Urothelium cell line (cell line): Measurements from ENCODE around the gene FAM83G.
"Not testable (repeated sequence)": the region's sequence is repeated elsewhere in the genome, so short reads cannot be mapped to it uniquely, and the experiment has no call there.

Source experiments
- DNase-seq: peaks from one replicate; pipeline ENCODE4 v3.0.0; 2011; ENCODE audit warnings: low spot score, mixed read lengths
- FAIRE-seq: peaks from 2 replicates; lab custom pipeline; 2011; peaks lifted over from hg19 to GRCh38; lab: Jason Lieb, UNC

FAM83G gene

DNA sequence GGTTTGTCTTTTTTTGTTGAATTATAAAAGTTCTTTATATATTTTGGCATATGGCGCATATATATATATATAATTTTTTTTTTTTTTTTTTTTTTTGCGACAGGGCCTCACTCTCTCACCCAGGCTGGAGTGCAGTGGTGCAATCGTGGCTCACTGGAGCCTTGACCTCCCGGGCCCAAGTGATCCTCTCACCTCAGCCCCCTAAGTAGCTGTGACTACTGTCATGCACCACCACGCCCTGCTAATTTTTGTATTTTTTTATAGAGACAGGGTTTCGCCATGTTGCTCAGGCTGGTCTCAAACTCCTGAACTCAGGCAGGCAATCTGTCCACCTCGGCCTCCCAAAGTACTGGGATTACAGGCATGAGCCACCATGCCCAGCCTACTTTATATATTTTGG, 82.0 kb downstream of the FAM83G start:
- FAIRE-seq, DNase-seq: not testable (repeated sequence)

DNA sequence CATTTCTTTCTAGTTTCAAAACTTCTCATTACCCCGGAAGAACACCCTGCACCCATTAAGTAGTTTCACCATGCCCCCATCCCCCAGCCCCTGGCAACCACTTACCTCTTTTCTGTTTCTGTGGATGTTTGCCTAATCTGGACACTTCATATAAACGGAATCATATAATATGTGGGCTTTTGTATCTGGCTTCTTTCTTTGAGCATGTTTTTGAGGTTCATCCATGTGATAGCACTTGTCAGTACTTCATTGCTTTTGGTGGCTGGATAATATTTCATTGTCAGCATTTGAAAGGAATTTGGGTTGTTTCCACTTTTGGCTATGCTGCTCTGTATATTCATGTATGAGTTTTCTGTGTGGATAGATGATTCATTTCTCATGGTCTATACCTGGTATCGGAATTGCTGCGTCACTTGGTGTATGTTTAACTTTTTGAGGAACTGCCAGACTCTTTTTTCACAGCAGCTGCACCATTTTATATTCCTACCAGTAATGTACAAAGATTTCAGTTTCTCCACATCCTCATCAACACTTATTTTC, 82.6 kb downstream of the FAM83G start:
- no peak for FAIRE-seq
- no peak for DNase-seq

DNA sequence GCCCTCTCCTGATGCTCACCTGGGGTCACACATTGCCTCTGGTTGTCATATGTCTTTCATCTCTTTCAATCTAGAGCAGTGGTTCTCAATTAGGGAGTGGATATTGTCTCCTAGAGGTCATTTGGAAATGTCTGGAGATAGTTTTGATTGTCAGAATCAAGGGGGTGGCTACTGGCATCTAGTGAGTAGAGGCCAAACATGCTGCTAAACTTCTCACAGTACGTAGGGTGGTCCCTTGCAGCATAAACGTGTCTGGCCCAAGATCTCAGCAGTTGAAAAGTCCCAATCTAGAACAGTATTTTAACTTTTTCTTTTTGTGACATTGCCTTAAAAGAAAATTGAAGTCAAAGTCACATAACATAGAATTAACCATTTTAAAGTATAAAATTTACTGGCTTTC, 83.1 kb downstream of the FAM83G start:
- no peak for FAIRE-seq
- no peak for DNase-seq

DNA sequence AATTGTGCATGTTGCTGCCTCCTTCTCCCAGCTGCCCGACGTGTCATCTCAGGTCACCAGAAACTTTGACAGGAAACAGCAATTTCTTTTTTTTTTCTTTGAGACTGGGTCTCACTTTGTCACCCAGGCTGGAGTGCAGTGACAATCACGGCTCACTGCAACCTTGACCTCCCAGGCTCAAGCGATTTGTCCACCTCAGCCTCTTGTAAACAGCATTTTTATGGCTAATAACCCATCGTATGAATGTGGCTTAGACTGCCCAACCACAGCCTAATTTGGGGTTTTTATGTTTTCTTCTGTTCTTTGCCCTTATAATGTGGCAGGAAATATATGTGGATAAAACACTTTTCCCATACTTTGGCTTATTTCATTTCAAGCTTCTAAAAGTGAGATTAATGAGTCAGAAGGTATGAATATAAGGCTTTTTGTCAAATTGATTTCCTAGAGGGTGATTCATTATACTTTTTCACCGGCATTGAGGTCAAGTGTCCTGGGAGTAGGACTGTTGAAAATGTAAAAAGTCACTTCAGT, 83.6 kb downstream of the FAM83G start:
- no peak for DNase-seq
- no peak for FAIRE-seq

DNA sequence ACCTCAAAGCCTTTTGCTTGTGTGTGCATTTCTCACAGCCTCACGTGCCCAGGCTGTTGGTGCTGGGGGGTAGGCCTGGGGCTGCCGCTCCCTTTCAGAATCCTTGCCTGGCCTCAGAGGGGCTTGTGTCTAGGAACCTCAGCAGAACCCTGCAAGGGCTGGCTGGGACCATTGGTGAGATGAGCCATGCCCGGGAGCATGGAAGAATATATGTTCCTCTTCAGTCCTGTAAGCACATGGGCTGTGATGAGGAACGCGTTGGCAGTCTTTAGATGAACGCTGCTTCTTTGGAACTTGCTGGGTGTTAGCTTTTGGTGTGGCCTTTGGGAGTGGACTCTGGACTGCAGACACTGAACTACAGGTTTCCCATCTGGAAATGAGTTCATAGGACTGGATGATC, 84.6 kb downstream of the FAM83G start:
- FAIRE-seq (no peak), DNase-seq (no peak)
